Caco-2 (cell line): ENCODE results near the gene SETD1A. TPM values are rescaled to one million over a fixed set of nuclear protein-coding genes. Genes with fewer than 3 reads are reported as not detected.
A peak's percentile ranks its signal among the peaks of the same experiment; 100 is the strongest.
"Not testable (repeated sequence)": the region's sequence is repeated elsewhere in the genome, so short reads cannot be mapped to it uniquely, and the experiment has no call there.

Experiments used
- BruUV-seq: library from RNA; stranded (reverse); fragments of 400-500 nt; replicated peaks from 2 replicates; lab custom pipeline; 2021; lab: Mats Ljungman, UMichigan
- CTCF ChIA-PET: fragments of 300-600 bp; sonication (Branson Sonifier 250); formaldehyde crosslinking; loops from one replicate; lab custom pipeline; 2022; ENCODE audit warnings: antibody characterized with exemption; lab: Charles Lee
- POLR2A ChIA-PET: fragments of 300-600 bp; sonication (Branson Sonifier 250); formaldehyde crosslinking; loops from one replicate; lab custom pipeline; 2022; ENCODE audit warnings: antibody characterized with exemption; lab: Charles Lee
- DNase-seq, 2 experiments: peaks; one replicate each; pipeline versions ENCODE4 v3.0.0 to v3.0.0-alpha.2; 2020 to 2022
- H3K27me3 ChIP-seq: replicated peaks from 2 replicates; pipeline ENCODE4 v1.6.0; 2011; ENCODE audit warnings: low read length; ENCODE audit not compliant: control insufficient read depth, insufficient read depth
- H3K36me3 ChIP-seq: 2 replicates; pipeline ENCODE4 v1.5.1; 2011; ENCODE audit warnings: low read length; ENCODE audit not compliant: control insufficient read depth, insufficient read depth
- H3K4me1 ChIP-seq: fragments of 250-450 bp; sonication (Bioruptor Pico); 2 replicates; pipeline ENCODE4 v1.5.1; 2020; ENCODE audit warnings: mild to moderate bottlenecking
- H3K4me3 ChIP-seq: 2 replicates; pipeline ENCODE4 v1.5.1; 2011; ENCODE audit warnings: low read depth, mild to moderate bottlenecking, control low read depth, low read length
- H3K9me3 ChIP-seq: fragments of 250-450 bp; sonication (Bioruptor Pico); 2 replicates; pipeline ENCODE4 v1.5.1; 2020; ENCODE audit warnings: mild to moderate bottlenecking, moderate library complexity
- H3K27ac Mint-ChIP-seq: one replicate; pipeline ENCODE4 v1.8.0; 2022; ENCODE audit warnings: mixed read lengths; ENCODE audit not compliant: unreplicated experiment
- H3K27me3 Mint-ChIP-seq: one replicate; pipeline ENCODE4 v1.8.0; 2022; ENCODE audit warnings: mixed read lengths; ENCODE audit not compliant: insufficient read depth, unreplicated experiment
- H3K36me3 Mint-ChIP-seq: one replicate; pipeline ENCODE4 v1.8.0; 2022; ENCODE audit warnings: mild to moderate bottlenecking, mixed read lengths; ENCODE audit not compliant: insufficient read depth, unreplicated experiment
- H3K4me1 Mint-ChIP-seq: one replicate; pipeline ENCODE4 v1.8.0; 2022; ENCODE audit warnings: low read depth, mixed read lengths; ENCODE audit not compliant: unreplicated experiment
- H3K4me3 Mint-ChIP-seq: one replicate; pipeline ENCODE4 v1.8.0; 2022; ENCODE audit warnings: mild to moderate bottlenecking, moderate library complexity, mixed read lengths; ENCODE audit not compliant: unreplicated experiment
- H3K9me3 Mint-ChIP-seq: one replicate; pipeline ENCODE4 v1.8.0; 2022; ENCODE audit warnings: mixed read lengths; ENCODE audit not compliant: unreplicated experiment
- CTCF ChIP-seq, 2 experiments: fragments of 200-600 bp in 1 of 2; IDR thresholded peaks; 1 replicate in 1 of 2; 2 replicates in 1 of 2; pipeline versions ENCODE4 v1.5.1 to v1.8.0; 2011 to 2022; ENCODE audit warnings: antibody characterized with exemption in 1 of 2, control low read depth in 1 of 2, inconsistent platforms in 1 of 2, low read depth in 1 of 2, low read length in 1 of 2, mild to moderate bottlenecking in 1 of 2, moderate library complexity in 1 of 2; ENCODE audit not compliant: insufficient read depth in 1 of 2, severe bottlenecking in 1 of 2, unreplicated experiment in 1 of 2
- intact Hi-C: fragments of 100-400 bp; cut with micrococcal nuclease; formaldehyde crosslinking; loops from one replicate; pipeline ENCODE4 v1.10.0; 2022; ENCODE audit not compliant: unreplicated experiment
- total RNA-seq: library from RNA; stranded (reverse); gene quantifications from 2 replicates; pipeline ENCODE4 v1.2.3, GENCODE V29; 2022

SETD1A gene
- total RNA-seq, 1 experiment from 2014 or later, result 21.5 TPM

GRCh38 chr16:31009120-31009519 lies 51.6 kb downstream of the SETD1A start:
- peaks cover 15% of the 10 kb centered on the region for H3K27me3 Mint-ChIP-seq

GRCh38 chr16:31009894-31010584 lies 52.5 kb downstream of the SETD1A start:
- DNase-seq, result no peak
- Histone ChIP-seq H3K9me3 (no peaks in the 10 kb centered on the region), H3K27me3 (no peaks in the 10 kb centered on the region), H3K36me3 (no peaks in the 10 kb centered on the region), H3K4me1 (no peaks in the 10 kb centered on the region), H3K4me3 (peak overlapping the region; percentile 16; the same call in 1 of the 2 replicates)
- H3K27me3 Mint-ChIP-seq, result peaks cover 15% of the 10 kb centered on the region
- no peak overlapping the region for H3K27ac Mint-ChIP-seq
- H3K9me3 Mint-ChIP-seq, result no peaks in the 10 kb centered on the region
- peaks cover 12% of the 10 kb centered on the region for H3K4me1 Mint-ChIP-seq
- ChIA-PET POLR2A (no interaction called here), CTCF (no interaction called here)
- no peak for TF ChIP-seq CTCF (IDR thresholded peaks at IDR 0.05; ENCODE audit: insufficient read depth in 1 of 2, low read depth in 1 of 2, low read length in 1 of 2, severe bottlenecking in 1 of 2, unreplicated experiment in 1 of 2)
- no TSS peak for BruUV-seq
- H3K36me3 Mint-ChIP-seq, result no peaks in the 10 kb centered on the region
- intact Hi-C loops, result no loop called here
- H3K4me3 Mint-ChIP-seq, result no peak overlapping the region

More at GRCh38 chr16:31009120-31009519, 51.6 kb downstream of the SETD1A start:
- no peaks in the 10 kb centered on the region for H3K4me1 ChIP-seq
- ChIA-PET POLR2A (no interaction called here), CTCF (no interaction called here)
- no peaks in the 10 kb centered on the region for H3K9me3 ChIP-seq
- no peak for TF ChIP-seq CTCF (IDR thresholded peaks at IDR 0.05; ENCODE audit: insufficient read depth in 1 of 2, low read depth in 1 of 2, low read length in 1 of 2, severe bottlenecking in 1 of 2, unreplicated experiment in 1 of 2)
- H3K36me3 ChIP-seq, result no peaks in the 10 kb centered on the region
- Mint-ChIP-seq H3K36me3 (no peaks in the 10 kb centered on the region), H3K9me3 (no peaks in the 10 kb centered on the region), H3K4me3 (no peak overlapping the region), H3K27ac (no peak overlapping the region), H3K4me1 (peaks cover 12% of the 10 kb centered on the region)
- H3K4me3 ChIP-seq, result no peak overlapping the region
- no peaks in the 10 kb centered on the region for H3K27me3 ChIP-seq
- no peak for DNase-seq
- BruUV-seq, result no TSS peak
- intact Hi-C loops, result no loop called here

- no peaks in the 10 kb centered on the region for H3K36me3 ChIP-seq
- peaks cover 15% of the 10 kb centered on the region for H3K27me3 Mint-ChIP-seq
- no peaks in the 10 kb centered on the region for H3K4me1 ChIP-seq
- intact Hi-C loops, result no loop called here
- H3K9me3 Mint-ChIP-seq, result no peaks in the 10 kb centered on the region
- H3K4me1 Mint-ChIP-seq, result peaks cover 9% of the 10 kb centered on the region
- no peaks in the 10 kb centered on the region for H3K9me3 ChIP-seq
- DNase-seq, result no peak
- POLR2A ChIA-PET, result no interaction called here
- H3K4me3 Mint-ChIP-seq, result peak within 1 kb of the TSS; percentile 18
- BruUV-seq, result no TSS peak
- H3K4me3 ChIP-seq, result peak within 1 kb of the TSS; percentile 16
- CTCF ChIA-PET, result no interaction called here
- TF ChIP-seq CTCF (IDR thresholded peaks at IDR 0.05; ENCODE audit: insufficient read depth in 1 of 2, low read depth in 1 of 2, low read length in 1 of 2, severe bottlenecking in 1 of 2, unreplicated experiment in 1 of 2), result no peak
- no peaks in the 10 kb centered on the region for H3K36me3 Mint-ChIP-seq
- no peaks in the 10 kb centered on the region for H3K27me3 ChIP-seq
- H3K27ac Mint-ChIP-seq, result no peak within 1 kb of the TSS
Measured at GRCh38 chr16:31010585-31011325, 53.2 kb downstream of the SETD1A start, which contains the start of gene STX1B. Gene STX1B (minus strand): TSS chr16:31010638. CDS start chr16:31010396, 242 bp downstream.

GRCh38 chr16:31011815-31012214 lies 54.3 kb downstream of the SETD1A start:
- H3K36me3 ChIP-seq, H3K9me3 Mint-ChIP-seq, H3K36me3 Mint-ChIP-seq, H3K27me3 ChIP-seq, BruUV-seq, H3K4me1 Mint-ChIP-seq, H3K4me3 ChIP-seq, intact Hi-C loops, H3K9me3 ChIP-seq, H3K4me3 Mint-ChIP-seq, POLR2A ChIA-PET, H3K4me1 ChIP-seq, CTCF ChIA-PET, DNase-seq, H3K27ac Mint-ChIP-seq: not testable (repeated sequence)
- peaks cover 15% of the 10 kb centered on the region for H3K27me3 Mint-ChIP-seq
